GM12873 (cell line): ENCODE data around the gene GUCY1B1.

ENCODE experiments used
- CTCF ChIP-seq: IDR thresholded peaks from 2 replicates; pipeline ENCODE4 v1.5.1; 2012; ENCODE audit warnings: low read depth, mild to moderate bottlenecking, moderate library complexity, low read length, control low read depth; ENCODE audit not compliant: insufficient read depth; ENCODE audit errors: missing control alignments

GUCY1B1 gene

GRCh38 chr4:155787113-155787710 is 28.4 kb downstream of the GUCY1B1 start:
- TF ChIP-seq CTCF = peak; percentile 88

- no peak for TF ChIP-seq CTCF
Observed at GRCh38 chr4:155789391-155789790, 30.6 kb downstream of the GUCY1B1 start.

GRCh38 chr4:155789982-155790381 is 31.2 kb downstream of the GUCY1B1 start:
- no peak for TF ChIP-seq CTCF

- no peak for TF ChIP-seq CTCF
Observed at GRCh38 chr4:155794589-155795236, 35.9 kb downstream of the GUCY1B1 start.

GRCh38 chr4:155795991-155796390 is 37.2 kb downstream of the GUCY1B1 start:
- TF ChIP-seq CTCF = peak; percentile 63

GRCh38 chr4:155799116-155799793 is 40.4 kb downstream of the GUCY1B1 start:
- TF ChIP-seq CTCF = no peak

- TF ChIP-seq CTCF = no peak
Observed at GRCh38 chr4:155799794-155800123, 40.9 kb downstream of the GUCY1B1 start.
